Adrenal gland (tissue), 5 donors: ENCODE results near the gene CRYGN.

Source experiments
- POLR2A ChIP-seq, 2 donors: fragments of 450-650 bp; IDR thresholded peaks; one replicate each; pipeline ENCODE4 v1.6.1; 2017; ENCODE audit warnings: antibody characterized with exemption in 2 of 2, mild to moderate bottlenecking in 2 of 2, moderate library complexity in 1 of 2
- TF ChIP-seq, protein P1 (sequence below), 6 experiments: fragments of 450-650 bp in 4 of 6; fragments of 200-600 bp in 2 of 6; sonication (generic) in 1 of 6; IDR thresholded peaks; 1 replicate in 5 of 6; 2 replicates in 1 of 6; pipeline versions ENCODE4 v1.5.1 to v1.8.0; 2016 to 2021; ENCODE audit warnings: antibody characterized with exemption in 6 of 6, mild to moderate bottlenecking in 2 of 6, moderate library complexity in 1 of 6
- donor health status: DM: no; HTN: no; CAD: no.

DNA sequence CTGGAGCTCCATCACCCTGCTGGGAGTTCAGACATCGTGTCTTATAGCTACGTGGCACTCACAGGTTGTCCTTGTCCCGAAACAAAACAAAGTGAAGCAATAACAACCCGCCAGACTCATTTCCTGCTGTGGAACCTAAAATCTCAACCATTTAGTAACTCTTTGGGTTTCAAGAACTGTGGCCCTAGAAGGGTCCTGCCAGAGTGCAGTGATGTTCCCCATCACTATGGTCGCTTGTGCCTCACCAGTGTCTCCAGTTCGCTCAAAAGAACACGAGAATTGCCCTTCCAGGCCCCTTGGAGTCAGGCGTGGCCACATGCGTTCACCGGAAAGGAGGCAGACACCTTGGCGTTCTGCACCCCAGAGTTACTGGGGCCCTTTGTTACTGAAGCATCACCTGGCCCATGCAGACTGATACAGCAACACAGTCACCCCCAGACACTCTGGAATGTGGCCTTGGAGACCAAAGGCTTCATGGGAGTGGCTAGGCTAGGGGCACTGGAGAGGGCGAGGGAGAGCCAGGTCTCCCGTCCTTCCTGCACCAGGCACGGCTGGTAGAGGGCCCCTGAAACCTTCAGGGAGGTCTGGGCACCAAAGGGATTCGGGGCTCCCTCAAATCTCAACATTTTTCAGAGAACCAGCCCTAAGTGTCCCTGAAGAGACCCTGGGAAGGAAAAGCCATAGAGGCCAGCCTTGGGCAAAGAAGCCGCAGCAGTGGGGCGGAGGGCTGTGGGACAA is 908 bp downstream of the CRYGN start:
- TF ChIP-seq, protein P1, sequence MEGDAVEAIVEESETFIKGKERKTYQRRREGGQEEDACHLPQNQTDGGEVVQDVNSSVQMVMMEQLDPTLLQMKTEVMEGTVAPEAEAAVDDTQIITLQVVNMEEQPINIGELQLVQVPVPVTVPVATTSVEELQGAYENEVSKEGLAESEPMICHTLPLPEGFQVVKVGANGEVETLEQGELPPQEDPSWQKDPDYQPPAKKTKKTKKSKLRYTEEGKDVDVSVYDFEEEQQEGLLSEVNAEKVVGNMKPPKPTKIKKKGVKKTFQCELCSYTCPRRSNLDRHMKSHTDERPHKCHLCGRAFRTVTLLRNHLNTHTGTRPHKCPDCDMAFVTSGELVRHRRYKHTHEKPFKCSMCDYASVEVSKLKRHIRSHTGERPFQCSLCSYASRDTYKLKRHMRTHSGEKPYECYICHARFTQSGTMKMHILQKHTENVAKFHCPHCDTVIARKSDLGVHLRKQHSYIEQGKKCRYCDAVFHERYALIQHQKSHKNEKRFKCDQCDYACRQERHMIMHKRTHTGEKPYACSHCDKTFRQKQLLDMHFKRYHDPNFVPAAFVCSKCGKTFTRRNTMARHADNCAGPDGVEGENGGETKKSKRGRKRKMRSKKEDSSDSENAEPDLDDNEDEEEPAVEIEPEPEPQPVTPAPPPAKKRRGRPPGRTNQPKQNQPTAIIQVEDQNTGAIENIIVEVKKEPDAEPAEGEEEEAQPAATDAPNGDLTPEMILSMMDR (IDR thresholded peaks at IDR 0.05) = no peak
- TF ChIP-seq POLR2A (IDR thresholded peaks at IDR 0.05) = no peak
